ENCODE results near the gene CRIP2.

The CRIP2 gene

DNA sequence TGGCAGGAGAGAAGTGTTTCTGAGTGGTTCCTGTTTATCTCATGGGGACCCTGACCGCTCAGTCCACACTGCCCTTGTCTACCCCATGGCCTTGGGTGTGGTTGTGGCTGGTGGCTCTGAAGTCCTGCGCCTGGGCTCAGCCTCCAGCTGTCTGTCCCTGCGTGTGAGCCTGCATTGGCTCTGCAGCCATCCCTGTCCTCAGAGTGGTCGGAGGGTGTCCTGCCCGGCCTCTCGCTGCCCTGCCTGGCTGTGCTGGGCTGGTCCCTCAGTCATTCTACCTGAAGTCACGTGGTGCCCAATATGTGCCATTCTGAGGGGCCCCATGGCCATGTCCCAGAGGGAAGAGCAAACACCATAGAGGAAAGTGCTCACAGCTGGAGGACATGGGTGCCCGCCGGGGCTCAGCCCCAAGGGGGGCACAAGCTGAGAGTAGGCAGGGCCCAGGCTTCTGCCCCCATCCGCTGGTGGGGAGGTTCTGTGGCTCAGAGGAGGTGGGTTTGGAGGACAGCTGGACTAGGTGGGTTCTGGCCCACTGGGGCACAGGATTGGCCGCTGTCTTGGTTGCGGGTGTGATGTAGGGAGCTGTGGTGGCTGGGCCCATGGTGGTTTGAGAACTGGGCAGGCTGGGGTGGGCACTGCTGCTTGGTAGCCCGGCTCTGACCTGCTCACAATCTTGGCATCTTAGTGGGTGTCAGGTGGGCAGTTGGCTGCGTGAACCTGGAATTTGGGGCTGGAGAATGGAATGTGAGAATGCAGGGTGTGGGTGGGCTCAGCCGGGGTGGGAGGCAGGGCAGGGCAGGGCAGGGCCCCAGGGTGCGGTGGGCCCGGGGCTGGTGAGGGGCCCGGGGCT, 28.1 kb downstream of the CRIP2 start:
- DNase-seq (ENCODE audit: low read depth), result no peak
- no peak overlapping the region for H3K4me3 ChIP-seq (ENCODE audit: low read depth, low read length)
- in situ Hi-C loops (cut with HindIII; ENCODE audit: low sequenced_read_pairs), result no loop called here
- TF ChIP-seq, protein P1, sequence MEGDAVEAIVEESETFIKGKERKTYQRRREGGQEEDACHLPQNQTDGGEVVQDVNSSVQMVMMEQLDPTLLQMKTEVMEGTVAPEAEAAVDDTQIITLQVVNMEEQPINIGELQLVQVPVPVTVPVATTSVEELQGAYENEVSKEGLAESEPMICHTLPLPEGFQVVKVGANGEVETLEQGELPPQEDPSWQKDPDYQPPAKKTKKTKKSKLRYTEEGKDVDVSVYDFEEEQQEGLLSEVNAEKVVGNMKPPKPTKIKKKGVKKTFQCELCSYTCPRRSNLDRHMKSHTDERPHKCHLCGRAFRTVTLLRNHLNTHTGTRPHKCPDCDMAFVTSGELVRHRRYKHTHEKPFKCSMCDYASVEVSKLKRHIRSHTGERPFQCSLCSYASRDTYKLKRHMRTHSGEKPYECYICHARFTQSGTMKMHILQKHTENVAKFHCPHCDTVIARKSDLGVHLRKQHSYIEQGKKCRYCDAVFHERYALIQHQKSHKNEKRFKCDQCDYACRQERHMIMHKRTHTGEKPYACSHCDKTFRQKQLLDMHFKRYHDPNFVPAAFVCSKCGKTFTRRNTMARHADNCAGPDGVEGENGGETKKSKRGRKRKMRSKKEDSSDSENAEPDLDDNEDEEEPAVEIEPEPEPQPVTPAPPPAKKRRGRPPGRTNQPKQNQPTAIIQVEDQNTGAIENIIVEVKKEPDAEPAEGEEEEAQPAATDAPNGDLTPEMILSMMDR (IDR thresholded peaks at IDR 0.05; ENCODE audit: low read depth, low read length, missing control alignments), result no peak

DNA sequence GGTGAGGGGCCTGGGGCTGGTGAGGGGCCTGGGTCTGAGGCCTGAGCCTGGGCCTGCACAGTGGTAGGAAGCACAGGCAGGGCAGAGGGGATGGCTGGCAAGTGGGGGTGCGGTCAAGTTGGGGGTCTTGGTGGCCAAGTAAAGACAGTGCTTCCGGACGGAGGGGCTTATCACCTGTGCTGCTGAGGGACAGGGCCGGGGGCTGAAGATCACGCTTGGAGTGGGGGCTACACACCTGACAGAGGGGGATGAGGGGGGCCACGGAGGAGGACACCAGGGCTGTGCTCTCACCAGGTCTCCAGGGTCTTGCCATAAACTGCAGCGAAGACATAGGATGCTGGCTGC, 28.6 kb downstream of the CRIP2 start:
- no peak for DNase-seq (ENCODE audit: low read depth)
- TF ChIP-seq, protein P1 (IDR thresholded peaks at IDR 0.05; ENCODE audit: low read depth, low read length, missing control alignments), result no peak
- in situ Hi-C loops (cut with HindIII; ENCODE audit: low sequenced_read_pairs), result no loop called here
- no peak overlapping the region for H3K4me3 ChIP-seq (ENCODE audit: low read depth, low read length)

DNA sequence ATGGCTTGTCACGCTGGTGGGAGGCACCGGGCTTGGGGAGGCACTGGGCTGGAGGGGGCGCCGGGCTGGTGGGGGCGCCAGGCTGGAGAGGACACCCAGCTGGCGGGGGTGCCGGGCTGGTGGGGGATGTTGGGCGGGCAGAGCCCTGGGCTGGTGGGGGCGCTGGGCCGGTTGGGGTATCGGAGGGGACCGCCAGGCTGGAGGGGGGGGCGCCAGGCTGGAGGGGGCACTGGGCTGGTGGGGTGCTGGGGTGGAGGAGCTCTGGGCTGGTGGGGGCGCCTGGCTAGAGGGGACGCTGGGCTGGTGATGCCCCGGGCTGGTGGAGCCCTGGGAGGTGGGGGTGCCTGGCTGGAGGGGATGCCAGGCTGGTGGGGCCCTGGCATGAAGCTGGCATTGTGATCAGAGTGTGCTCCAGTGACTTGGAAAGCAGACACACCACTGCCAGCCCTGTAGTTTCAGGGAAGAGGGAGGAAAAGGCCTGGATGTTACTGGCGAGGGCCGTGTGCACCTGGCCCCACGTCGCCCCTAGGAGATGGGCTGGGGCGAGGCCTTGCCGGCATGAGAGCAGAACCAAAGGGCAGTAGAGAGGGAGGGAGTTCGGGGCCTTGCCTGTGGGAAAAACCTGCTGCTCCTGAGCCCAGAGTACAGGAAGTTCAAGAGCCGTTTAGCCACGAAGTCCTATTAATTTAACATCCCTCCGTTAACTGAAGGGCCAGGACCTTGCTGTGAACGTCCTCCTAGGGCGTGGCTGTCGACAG, 29.5 kb downstream of the CRIP2 start:
- TF ChIP-seq, protein P1 (IDR thresholded peaks at IDR 0.05; ENCODE audit: low read depth, low read length, missing control alignments), result no peak
- in situ Hi-C loops (cut with HindIII; ENCODE audit: low sequenced_read_pairs), result no loop called here
- no peak for DNase-seq (ENCODE audit: low read depth)
- no peak overlapping the region for H3K4me3 ChIP-seq (ENCODE audit: low read depth, low read length)

DNA sequence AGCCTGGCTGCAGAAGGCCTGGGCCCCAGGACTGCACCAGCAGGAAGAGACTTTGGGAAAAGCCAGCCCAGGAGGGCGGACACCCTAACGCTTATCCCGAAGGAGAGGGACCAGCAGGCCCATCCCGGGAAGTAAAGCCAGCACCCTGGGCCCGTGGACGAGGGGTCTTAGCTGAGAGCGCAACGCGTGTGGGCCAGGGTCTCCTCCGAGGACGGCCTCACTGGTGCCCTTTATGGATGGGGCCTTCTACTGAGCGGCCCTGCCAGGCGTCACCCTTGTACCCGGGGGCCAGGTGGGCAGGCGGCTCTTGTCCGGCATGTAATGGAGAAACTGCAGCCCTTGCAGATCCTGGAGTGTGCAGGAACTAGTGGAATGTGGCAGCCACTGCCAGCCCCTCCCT, 30.5 kb downstream of the CRIP2 start:
- no peak for DNase-seq (ENCODE audit: low read depth)
- TF ChIP-seq, protein P1 (IDR thresholded peaks at IDR 0.05; ENCODE audit: low read depth, low read length, missing control alignments), result no peak
- in situ Hi-C loops (cut with HindIII; ENCODE audit: low sequenced_read_pairs), result no loop called here
- H3K4me3 ChIP-seq (ENCODE audit: low read depth, low read length), result no peak overlapping the region

DNA sequence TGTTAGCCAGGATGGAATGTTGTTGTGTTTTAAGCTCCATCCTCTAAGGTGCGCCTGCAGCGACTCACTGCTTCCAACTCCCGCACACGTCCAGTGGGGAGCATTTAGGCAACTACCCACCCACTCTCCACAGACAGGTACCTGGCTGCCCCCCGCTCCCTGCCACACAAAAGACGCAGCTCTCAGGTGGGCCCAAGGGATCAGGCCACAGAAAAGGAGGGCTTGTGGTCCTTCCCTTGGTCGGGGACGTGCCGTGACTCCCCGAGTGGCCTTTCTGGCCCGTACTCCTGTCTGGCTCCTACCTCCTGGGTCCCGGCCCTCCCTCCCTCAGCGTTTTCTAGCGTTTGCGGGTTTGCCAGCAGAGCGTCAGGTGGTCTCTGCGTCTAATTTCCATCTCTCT, 32.6 kb downstream of the CRIP2 start:
- TF ChIP-seq, protein P1 (IDR thresholded peaks at IDR 0.05; ENCODE audit: low read depth, low read length, missing control alignments), result no peak
- DNase-seq (ENCODE audit: low read depth), result no peak
- in situ Hi-C loops (cut with HindIII; ENCODE audit: low sequenced_read_pairs), result no loop called here
- no peak overlapping the region for H3K4me3 ChIP-seq (ENCODE audit: low read depth, low read length)

DNA sequence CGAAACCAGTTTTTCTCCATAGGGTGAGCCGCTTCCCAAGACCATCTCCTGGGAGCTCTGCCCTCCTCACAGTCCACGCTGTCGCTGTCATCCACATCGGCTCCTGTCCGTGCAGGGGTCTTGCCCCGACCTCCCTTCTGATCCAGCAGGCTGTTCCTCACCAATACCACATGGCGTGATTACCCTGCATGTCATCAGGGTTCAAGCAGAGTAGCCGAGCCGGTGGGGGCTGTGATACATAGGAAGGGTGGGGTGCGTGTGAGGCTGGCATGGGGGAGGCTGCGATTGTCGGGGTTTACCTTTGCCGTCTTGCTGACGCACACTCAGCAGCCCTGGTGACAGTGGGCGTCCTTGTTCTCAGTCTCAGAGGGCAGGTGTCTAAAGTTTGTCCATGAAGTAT, 33.4 kb downstream of the CRIP2 start:
- DNase-seq (ENCODE audit: low read depth), result no peak
- TF ChIP-seq, protein P1 (IDR thresholded peaks at IDR 0.05; ENCODE audit: low read depth, low read length, missing control alignments), result no peak
- H3K4me3 ChIP-seq (ENCODE audit: low read depth, low read length), result no peak overlapping the region
- in situ Hi-C loops (cut with HindIII; ENCODE audit: low sequenced_read_pairs), result no loop called here
